SH-SY5Y (cell line): Measurements from ENCODE around the gene FLT3LG.

ENCODE experiments used
- GATA2 ChIP-seq: IDR thresholded peaks from 2 replicates; pipeline ENCODE4 v1.6.1; 2011; ENCODE audit warnings: mild to moderate bottlenecking, low read depth, low read length
- GATA3 ChIP-seq: IDR thresholded peaks from 2 replicates; pipeline ENCODE4 v1.6.1; 2011; ENCODE audit warnings: low read depth, mild to moderate bottlenecking, low read length, moderate library complexity

- no peak for TF ChIP-seq GATA2
- no peak for TF ChIP-seq GATA3
Measured at GRCh38 chr19:49514151-49514550, 40.1 kb downstream of the FLT3LG start.
